GM18505 (cell line): ENCODE measurements around the gene GOLGA8M.
"Not testable (repeated sequence)": the region's sequence is repeated elsewhere in the genome, so short reads cannot be mapped to it uniquely, and the experiment has no call there.

ENCODE experiments used
- ATAC-seq: cut with Tn5 transposase; IDR thresholded peaks from one replicate; pipeline ENCODE4 v1.9.1; 2021; ENCODE audit not compliant: unreplicated experiment

GOLGA8M gene

GRCh38 chr15:28663717-28664116, 48.5 kb downstream of the GOLGA8M start:
- not testable (repeated sequence) for ATAC-seq

GRCh38 chr15:28660750-28661149, 51.5 kb downstream of the GOLGA8M start:
- ATAC-seq, result not testable (repeated sequence)

- not testable (repeated sequence) for ATAC-seq
Observed at GRCh38 chr15:28656018-28656360, 56.2 kb downstream of the GOLGA8M start.

GRCh38 chr15:28655329-28656017, 56.7 kb downstream of the GOLGA8M start:
- ATAC-seq, result not testable (repeated sequence)

GRCh38 chr15:28654194-28654593, 58.0 kb downstream of the GOLGA8M start:
- ATAC-seq, result not testable (repeated sequence)

DNA sequence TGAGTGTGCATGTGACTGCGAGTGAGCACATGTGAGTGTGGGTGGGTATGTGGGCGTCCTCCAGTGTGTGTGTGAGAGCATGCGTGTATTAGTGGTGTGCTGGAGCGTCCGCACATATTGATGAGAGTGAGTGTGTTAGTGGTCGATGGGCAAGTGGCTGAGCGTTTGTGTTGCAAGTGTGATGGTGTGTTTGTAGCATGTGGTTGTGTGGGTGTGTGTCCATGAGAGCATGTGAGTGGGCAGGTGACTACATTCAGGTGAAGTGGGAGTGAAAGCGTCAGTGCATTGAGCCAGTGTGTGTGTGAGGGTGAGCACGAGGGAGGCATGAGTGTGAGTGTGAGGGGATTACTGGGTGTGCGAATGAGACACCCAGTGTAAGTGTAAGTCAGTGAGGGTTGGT, 59.7 kb downstream of the GOLGA8M start:
- ATAC-seq, result not testable (repeated sequence)
